WTC11 (cell line): Measurements from ENCODE around the gene ZNF516. TPM values are rescaled to one million over a fixed set of nuclear protein-coding genes. Genes with fewer than 3 reads are reported as not detected.

Experiments
- ATAC-seq: fragments of 200-7000 bp; cut with Tn5 transposase; 2 replicates; pipeline ENCODE4 v1.10.0; 2021; ENCODE audit warnings: mild to moderate bottlenecking, moderate library complexity
- CTCF ChIA-PET: fragments of 300-600 bp; sonication (Branson Sonifier 250); formaldehyde crosslinking; loops from one replicate; lab custom pipeline; 2021; ENCODE audit warnings: antibody characterized with exemption; lab: Charles Lee
- POLR2A ChIA-PET: fragments of 350-600 bp; sonication (Branson Sonifier 250); formaldehyde crosslinking; loops from one replicate; lab custom pipeline; 2021; ENCODE audit warnings: antibody characterized with exemption; lab: Charles Lee
- DNase-seq: peaks from one replicate; pipeline ENCODE4 v3.0.0; 2021; ENCODE audit warnings: low spot score
- H3K27ac Mint-ChIP-seq: 2 replicates; pipeline ENCODE4 v1.8.0; 2021; ENCODE audit warnings: mixed read lengths
- H3K27me3 Mint-ChIP-seq: 2 replicates; pipeline ENCODE4 v1.8.0; 2021; ENCODE audit warnings: low read depth, mild to moderate bottlenecking, moderate library complexity, mixed read lengths
- H3K36me3 Mint-ChIP-seq: 2 replicates; pipeline ENCODE4 v1.8.0; 2021; ENCODE audit warnings: mixed read lengths
- H3K4me1 Mint-ChIP-seq: 2 replicates; pipeline ENCODE4 v1.8.0; 2022; ENCODE audit warnings: mixed read lengths
- H3K4me3 Mint-ChIP-seq: 2 replicates; pipeline ENCODE4 v1.8.0; 2021; ENCODE audit warnings: mild to moderate bottlenecking, moderate library complexity, mixed read lengths
- H3K9me3 Mint-ChIP-seq: 2 replicates; pipeline ENCODE4 v1.8.0; 2021; ENCODE audit warnings: mixed read lengths
- ATF3 ChIP-seq: sonication (generic); formaldehyde crosslinking; conservative IDR thresholded peaks from 2 replicates; pipeline ENCODE4 v1.8.1; 2022; ENCODE audit warnings: mild to moderate bottlenecking, missing genetic modification reagents
- ESRRA ChIP-seq: sonication (generic); formaldehyde crosslinking; IDR thresholded peaks from 2 replicates; pipeline ENCODE4 v1.8.1; 2022; ENCODE audit warnings: mild to moderate bottlenecking, missing genetic modification reagents, borderline replicate concordance
- GTF2I ChIP-seq: fragments of 250-450 bp; sonication (Bioruptor Pico); conservative IDR thresholded peaks from 2 replicates; pipeline ENCODE4 v1.4.0; 2021; ENCODE audit warnings: mild to moderate bottlenecking
- HMGA2 ChIP-seq: fragments of 250-450 bp; sonication (Bioruptor Pico); IDR thresholded peaks from 2 replicates; pipeline ENCODE4 v1.4.0; 2021; ENCODE audit warnings: mild to moderate bottlenecking, moderate library complexity
- HMGXB4 ChIP-seq: sonication (generic); formaldehyde crosslinking; IDR thresholded peaks from 2 replicates; pipeline ENCODE4 v1.8.1; 2023; ENCODE audit warnings: mild to moderate bottlenecking, moderate library complexity, missing genetic modification reagents
- IRF2 ChIP-seq: sonication (generic); formaldehyde crosslinking; IDR thresholded peaks from 2 replicates; pipeline ENCODE4 v1.8.0; 2022; ENCODE audit warnings: low read depth, missing genetic modification reagents, borderline replicate concordance
- MAX ChIP-seq: sonication (generic); formaldehyde crosslinking; IDR thresholded peaks from 2 replicates; pipeline ENCODE4 v1.8.0; 2022; ENCODE audit warnings: mild to moderate bottlenecking, missing genetic modification reagents
- NFATC4 ChIP-seq: fragments of 250-450 bp; sonication (Bioruptor Pico); IDR thresholded peaks from 2 replicates; pipeline ENCODE4 v1.9.0; 2021; ENCODE audit warnings: mild to moderate bottlenecking
- SOX15 ChIP-seq: fragments of 250-450 bp; sonication (Bioruptor Pico); IDR thresholded peaks from 2 replicates; pipeline ENCODE4 v1.9.0; 2021; ENCODE audit warnings: mild to moderate bottlenecking
- TEAD4 ChIP-seq: sonication (generic); formaldehyde crosslinking; IDR thresholded peaks from 2 replicates; pipeline ENCODE4 v1.8.0; 2022; ENCODE audit warnings: mild to moderate bottlenecking, missing genetic modification reagents
- ZBTB21 ChIP-seq: sonication (generic); formaldehyde crosslinking; IDR thresholded peaks from 2 replicates; pipeline ENCODE4 v1.8.1; 2023; ENCODE audit warnings: mild to moderate bottlenecking, missing genetic modification reagents, borderline replicate concordance
- ZNF121 ChIP-seq: sonication (generic); formaldehyde crosslinking; IDR thresholded peaks from 2 replicates; pipeline ENCODE4 v1.8.0; 2023; ENCODE audit warnings: missing genetic modification reagents
- ZNF423 ChIP-seq: fragments of 250-450 bp; sonication (Bioruptor Pico); IDR thresholded peaks from 2 replicates; pipeline ENCODE4 v2.1.2; 2022; ENCODE audit warnings: mild to moderate bottlenecking, moderate library complexity
- ZNF425 ChIP-seq: fragments of 250-450 bp; sonication (Bioruptor Pico); conservative IDR thresholded peaks from 2 replicates; pipeline ENCODE4 v1.9.0; 2021; ENCODE audit warnings: mild to moderate bottlenecking
- total RNA-seq: library from RNA; stranded (reverse); gene quantifications from 3 replicates; pipeline ENCODE4 v1.2.3, GENCODE V29; 2021
- TF ChIP-seq, protein P1 (sequence below): sonication (generic); formaldehyde crosslinking; IDR thresholded peaks from 2 replicates; pipeline ENCODE4 v1.8.1; 2023; ENCODE audit warnings: mild to moderate bottlenecking, missing genetic modification reagents
- TF ChIP-seq, protein P2 (sequence below): sonication (generic); formaldehyde crosslinking; IDR thresholded peaks from 2 replicates; pipeline ENCODE4 v1.8.0; 2022; ENCODE audit warnings: mild to moderate bottlenecking, missing genetic modification reagents
- TF ChIP-seq, protein P3 (sequence below): fragments of 250-450 bp; sonication (Bioruptor Pico); IDR thresholded peaks from 2 replicates; pipeline ENCODE4 v1.8.0; 2021; ENCODE audit warnings: mild to moderate bottlenecking

The ZNF516 gene
- total RNA-seq, 1 experiment from 2014 or later, result 58.6 TPM

- TF ChIP-seq, protein P1, sequence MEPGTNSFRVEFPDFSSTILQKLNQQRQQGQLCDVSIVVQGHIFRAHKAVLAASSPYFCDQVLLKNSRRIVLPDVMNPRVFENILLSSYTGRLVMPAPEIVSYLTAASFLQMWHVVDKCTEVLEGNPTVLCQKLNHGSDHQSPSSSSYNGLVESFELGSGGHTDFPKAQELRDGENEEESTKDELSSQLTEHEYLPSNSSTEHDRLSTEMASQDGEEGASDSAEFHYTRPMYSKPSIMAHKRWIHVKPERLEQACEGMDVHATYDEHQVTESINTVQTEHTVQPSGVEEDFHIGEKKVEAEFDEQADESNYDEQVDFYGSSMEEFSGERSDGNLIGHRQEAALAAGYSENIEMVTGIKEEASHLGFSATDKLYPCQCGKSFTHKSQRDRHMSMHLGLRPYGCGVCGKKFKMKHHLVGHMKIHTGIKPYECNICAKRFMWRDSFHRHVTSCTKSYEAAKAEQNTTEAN, result no peak
- no peak for TF ChIP-seq IRF2 (CRISPR knock-in tag)
- TF ChIP-seq ZBTB21 (CRISPR knock-in tag), result no peak
- TF ChIP-seq NFATC4, result no peak
- TF ChIP-seq, protein P2, sequence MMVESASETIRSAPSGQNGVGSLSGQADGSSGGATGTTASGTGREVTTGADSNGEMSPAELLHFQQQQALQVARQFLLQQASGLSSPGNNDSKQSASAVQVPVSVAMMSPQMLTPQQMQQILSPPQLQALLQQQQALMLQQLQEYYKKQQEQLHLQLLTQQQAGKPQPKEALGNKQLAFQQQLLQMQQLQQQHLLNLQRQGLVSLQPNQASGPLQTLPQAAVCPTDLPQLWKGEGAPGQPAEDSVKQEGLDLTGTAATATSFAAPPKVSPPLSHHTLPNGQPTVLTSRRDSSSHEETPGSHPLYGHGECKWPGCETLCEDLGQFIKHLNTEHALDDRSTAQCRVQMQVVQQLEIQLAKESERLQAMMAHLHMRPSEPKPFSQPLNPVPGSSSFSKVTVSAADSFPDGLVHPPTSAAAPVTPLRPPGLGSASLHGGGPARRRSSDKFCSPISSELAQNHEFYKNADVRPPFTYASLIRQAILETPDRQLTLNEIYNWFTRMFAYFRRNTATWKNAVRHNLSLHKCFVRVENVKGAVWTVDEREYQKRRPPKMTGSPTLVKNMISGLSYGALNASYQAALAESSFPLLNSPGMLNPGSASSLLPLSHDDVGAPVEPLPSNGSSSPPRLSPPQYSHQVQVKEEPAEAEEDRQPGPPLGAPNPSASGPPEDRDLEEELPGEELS (CRISPR knock-in tag), result no peak
- TF ChIP-seq TEAD4 (CRISPR knock-in tag), result no peak
- TF ChIP-seq GTF2I, result no peak
- TF ChIP-seq ZNF121 (CRISPR knock-in tag), result no peak
- no peak for TF ChIP-seq ZNF425 (CRISPR knock-in tag)
- no peak for TF ChIP-seq ZNF423 (CRISPR knock-in tag)
- no peak for TF ChIP-seq HMGXB4 (CRISPR knock-in tag)
- TF ChIP-seq MAX, result no peak
- TF ChIP-seq SOX15 (CRISPR knock-in tag), result no peak
- TF ChIP-seq ATF3, result no peak
- no peak for TF ChIP-seq HMGA2 (CRISPR knock-in tag)
- TF ChIP-seq, protein P3, sequence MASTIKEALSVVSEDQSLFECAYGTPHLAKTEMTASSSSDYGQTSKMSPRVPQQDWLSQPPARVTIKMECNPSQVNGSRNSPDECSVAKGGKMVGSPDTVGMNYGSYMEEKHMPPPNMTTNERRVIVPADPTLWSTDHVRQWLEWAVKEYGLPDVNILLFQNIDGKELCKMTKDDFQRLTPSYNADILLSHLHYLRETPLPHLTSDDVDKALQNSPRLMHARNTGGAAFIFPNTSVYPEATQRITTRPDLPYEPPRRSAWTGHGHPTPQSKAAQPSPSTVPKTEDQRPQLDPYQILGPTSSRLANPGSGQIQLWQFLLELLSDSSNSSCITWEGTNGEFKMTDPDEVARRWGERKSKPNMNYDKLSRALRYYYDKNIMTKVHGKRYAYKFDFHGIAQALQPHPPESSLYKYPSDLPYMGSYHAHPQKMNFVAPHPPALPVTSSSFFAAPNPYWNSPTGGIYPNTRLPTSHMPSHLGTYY (CRISPR knock-in tag), result no peak
- TF ChIP-seq ESRRA (CRISPR knock-in tag), result no peak
- Mint-ChIP-seq H3K36me3 (peaks cover 11% of the 10 kb centered on the region), H3K27ac (no peak overlapping the region), H3K9me3 (no peaks in the 10 kb centered on the region), H3K4me1 (peaks cover 25% of the 10 kb centered on the region), H3K4me3 (no peak overlapping the region), H3K27me3 (no peaks in the 10 kb centered on the region; the same call in 1 of the 2 replicates)
- no peak for DNase-seq
- ATAC-seq, result no peak
- ChIA-PET CTCF (interaction anchor here (0.7 to 1.7 kb wide), 2 partner anchors 45 to 215 kb away, joined by 3 to 4 read pairs; no protein-coding TSS in a partner anchor), POLR2A (no interaction called here)
These were observed 52.5 kb downstream of the ZNF516 start for GRCh38 chr18:76442413-76443171.
